ENCODE results near the gene TH.
"Not testable (repeated sequence)": the region's sequence is repeated elsewhere in the genome, so short reads cannot be mapped to it uniquely, and the experiment has no call there.

TH gene

GRCh38 chr11:2178055-2178773, 6.6 kb upstream of the TH start:
- not testable (repeated sequence) for DNase-seq (ENCODE audit: low spot score)

DNA sequence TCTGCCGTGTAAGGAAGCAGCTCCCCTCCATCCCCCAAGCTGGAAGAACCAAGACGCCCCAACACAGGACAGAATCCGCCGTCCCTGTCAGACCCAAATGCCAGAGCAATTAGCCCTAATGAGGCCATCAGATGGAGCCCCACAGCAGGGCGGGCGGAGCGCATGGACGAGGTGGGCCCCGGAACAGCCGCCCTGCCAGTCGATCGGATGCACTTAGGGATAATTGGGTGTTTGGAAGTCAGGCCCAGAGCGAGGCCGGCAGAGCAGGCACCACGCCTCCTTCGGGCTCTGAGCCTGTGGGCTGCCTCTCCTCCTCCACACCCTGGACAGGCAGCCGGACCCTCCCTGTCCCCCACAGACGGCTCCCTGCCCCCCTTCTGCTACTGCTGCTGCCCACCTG, 5.5 kb upstream of the TH start:
- DNase-seq (ENCODE audit: low spot score) = no peak

DNA sequence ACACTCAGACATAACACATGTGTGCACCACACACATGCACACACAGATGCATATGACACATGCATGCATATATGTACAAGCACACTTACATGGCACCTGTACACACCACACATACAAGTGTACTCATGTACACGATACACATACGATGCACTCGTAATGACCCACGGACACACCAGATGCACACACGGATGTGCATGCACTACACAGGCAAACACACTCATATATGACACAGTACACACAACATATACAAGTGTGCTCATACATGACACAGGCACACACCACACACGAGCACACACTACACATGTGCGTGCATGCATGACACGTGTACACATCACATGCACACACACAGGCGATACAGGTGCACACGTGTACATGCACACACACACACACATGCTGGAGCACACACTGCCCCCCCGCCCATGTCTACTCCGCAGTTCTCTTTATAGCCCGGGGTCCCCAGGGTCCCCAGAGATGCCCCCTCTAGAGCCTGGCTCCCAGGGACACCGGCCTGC, 4.8 kb upstream of the TH start:
- DNase-seq (ENCODE audit: low spot score) = no peak

DNA sequence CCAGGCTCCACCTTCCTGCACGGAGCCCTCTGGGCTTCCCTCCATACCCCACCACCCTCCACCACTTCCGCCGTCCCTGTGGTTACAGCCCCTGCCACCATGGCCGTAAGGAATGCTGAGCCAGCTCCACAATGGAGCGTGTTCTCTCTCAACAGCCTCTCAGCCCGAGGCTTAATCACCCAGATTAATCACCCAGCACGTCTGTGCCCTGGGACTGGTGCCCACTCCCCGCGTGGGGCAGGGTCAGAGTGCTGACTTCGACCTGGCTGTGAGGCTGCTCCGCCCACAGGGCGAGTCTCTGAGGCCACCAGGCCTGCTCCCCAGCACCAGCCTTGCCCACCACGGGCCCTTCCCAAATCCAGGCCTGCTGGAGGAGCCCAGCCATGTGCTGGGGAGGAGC, 4.0 kb upstream of the TH start:
- no peak for DNase-seq (ENCODE audit: low spot score)

DNA sequence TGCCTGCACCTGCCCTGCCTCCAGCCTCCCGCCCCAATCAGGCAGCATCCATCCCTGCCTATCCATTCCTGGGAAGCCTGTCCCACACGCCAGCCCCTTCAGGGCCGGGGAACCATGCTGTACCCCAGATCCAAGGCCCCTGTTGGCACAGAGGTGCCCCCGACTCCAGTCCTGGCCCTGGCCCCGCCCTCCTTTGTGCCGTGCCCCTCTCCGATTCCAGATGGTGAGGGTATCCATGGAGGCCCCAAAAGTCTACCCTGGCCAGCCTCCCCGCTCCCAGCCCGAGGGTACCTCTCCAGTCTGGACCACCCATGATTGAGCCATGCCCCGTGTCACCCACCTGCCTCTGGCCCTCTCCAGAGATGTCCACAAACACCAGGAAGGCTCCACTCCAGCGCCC, 2.7 kb upstream of the TH start:
- no peak for DNase-seq (ENCODE audit: low spot score)

DNA sequence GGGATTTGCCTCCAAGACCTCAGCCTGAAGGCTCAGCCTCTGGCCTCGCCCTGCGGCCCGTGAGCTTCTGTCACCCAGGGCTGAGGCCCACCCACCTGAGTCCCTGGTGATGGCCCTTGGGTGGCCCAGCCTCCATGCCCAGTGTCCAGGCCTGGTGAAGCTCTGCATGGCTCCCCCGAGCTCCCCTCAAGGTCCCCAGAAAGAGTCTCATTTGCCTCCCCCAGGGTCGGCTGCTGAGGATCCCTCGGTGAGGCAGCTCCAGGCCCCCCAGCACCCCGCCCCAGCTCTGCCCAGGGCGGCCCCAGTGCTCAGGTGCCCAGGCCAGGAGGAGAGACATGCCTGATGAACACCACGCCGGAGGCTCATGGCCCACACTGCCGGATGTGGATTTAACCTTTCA, 2.1 kb upstream of the TH start:
- DNase-seq (ENCODE audit: low spot score) = no peak

- DNase-seq (ENCODE audit: low spot score) = no peak
Observed at GRCh38 chr11:2173150-2173693, 1.6 kb upstream of the TH start.

DNA sequence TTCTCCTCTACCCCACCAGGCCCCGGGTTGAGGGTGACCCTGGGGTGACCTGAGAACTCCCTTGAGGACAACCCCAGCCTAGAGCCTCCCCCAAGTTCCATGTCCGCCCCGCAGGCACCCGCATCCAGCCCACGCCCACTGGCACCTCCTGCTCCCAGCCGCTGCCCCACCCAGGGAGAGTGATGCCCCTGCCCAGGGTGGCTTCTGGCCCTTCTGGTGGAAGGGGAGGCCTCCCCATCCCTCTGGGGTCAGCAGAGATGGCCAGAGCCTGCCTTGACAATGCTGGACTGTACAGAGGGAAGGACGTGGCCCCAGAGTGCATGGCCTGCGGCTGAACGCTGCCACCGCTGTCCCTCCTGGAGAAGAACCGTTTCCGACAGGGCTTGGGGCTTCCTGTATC, 1.1 kb upstream of the TH start:
- no peak for DNase-seq (ENCODE audit: low spot score)

DNA sequence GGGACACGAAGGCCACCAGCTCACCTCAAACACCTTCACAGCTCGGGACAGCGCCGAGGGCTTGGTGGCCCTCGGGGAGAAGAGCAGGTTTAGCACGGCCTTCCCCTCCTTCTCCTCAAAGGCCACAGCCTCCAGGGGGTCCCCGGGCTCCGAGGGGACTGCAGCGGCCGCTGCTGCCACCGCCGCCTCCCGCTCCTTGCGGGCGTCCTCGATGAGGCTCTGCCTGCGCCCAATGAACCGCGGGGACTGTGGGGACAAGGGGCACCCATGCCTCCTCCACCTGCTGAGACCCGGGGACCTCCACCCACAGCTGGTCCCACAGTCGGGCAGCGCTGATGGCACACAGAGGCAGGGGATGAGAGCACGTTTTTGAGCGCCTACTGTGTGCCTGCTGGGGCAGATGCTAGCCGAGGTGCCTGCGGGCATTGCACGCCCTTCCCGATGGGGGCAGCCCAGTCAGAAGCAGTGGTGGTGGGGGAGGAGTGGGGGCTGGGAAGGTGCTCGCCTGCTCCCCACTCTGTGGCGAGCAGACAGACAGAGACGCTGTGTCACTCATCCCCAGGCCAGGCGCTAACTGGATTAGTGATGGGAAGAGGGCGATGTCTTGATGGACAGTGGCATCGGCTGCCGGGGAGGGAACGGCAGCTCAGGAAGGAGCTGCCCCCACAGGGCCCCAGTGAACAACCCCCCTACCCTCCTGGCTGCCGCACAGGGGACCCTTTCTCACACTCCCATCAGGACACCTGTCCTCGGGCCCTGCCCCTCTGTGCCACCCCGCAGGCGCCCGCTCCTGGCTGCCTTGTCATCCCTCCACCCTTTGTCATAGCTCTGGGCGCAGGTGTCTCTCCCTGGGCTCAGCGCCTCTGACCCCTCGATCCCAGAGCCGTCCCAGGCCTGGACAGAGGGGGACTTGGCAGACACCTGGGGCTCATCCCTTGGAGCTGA, 1.7 kb downstream of the TH start:
- no peak for DNase-seq (ENCODE audit: low spot score)

- no peak for DNase-seq (ENCODE audit: low spot score)
Observed at GRCh38 chr11:2169005-2169378, 2.6 kb downstream of the TH start.

- no peak for DNase-seq (ENCODE audit: low spot score)
Observed at GRCh38 chr11:2168286-2169004, 3.2 kb downstream of the TH start.

- no peak for DNase-seq (ENCODE audit: low spot score)
Observed at GRCh38 chr11:2167141-2168045, 4.2 kb downstream of the TH start.

DNA sequence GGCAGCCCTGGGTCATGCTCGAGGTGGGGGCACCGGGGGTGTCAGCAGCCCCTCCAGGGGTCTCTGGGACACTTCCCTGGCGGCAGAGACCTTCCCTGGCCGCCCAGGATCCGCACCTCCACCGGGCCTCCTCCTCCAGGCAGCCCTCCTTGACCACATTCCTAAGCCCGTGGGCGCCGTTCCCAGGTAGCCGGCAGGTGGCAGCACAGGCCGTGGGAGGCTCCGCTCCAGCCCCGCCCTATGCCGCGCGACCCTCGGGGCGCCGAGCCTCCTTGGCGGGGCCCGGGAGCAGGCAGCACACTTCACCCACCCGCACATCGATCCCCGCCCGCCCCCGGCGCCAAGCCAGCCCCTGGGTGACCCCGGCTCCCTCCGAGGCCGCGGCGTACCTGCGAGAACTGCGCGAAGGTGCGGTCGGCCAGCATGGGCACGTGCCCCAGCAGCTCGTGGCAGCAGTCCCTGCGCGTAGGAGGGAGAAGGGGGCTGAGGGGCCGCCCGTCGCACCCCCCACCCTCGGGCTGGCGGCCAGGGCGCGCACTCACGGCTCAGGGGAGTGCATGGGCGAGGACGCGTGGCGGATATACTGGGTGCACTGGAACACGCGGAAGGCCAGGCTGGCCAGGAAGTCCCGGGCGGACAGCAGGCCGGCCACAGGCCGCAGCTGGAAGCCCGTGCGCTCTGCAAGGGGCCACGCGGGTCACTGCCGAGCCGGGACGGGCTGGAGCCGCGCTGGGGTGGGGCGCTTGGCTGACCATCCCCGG, 5.3 kb downstream of the TH start:
- DNase-seq (ENCODE audit: low spot score) = peak; percentile 33

DNA sequence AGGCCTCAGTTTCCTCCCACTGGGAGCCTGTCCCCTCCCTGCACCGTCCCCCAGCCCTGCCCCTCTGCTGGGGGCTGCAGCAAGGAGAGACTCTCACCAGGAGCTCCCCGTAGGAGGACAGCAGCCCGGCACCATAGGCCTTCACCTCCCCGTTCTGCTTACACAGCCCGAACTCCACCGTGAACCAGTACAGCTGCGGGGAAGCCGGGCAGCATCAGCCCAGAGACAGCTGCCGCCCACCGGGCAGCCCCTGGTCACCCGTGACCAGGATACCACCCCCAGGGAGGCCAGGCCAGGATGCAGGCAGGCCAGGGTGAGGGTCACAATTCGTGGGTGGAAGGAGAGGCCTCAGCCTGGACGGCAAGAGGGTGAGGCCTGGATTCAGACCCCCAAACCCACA, 6.0 kb downstream of the TH start:
- no peak for DNase-seq (ENCODE audit: low spot score)

- DNase-seq (ENCODE audit: low spot score) = no peak
Observed at GRCh38 chr11:2164861-2165555, 6.6 kb downstream of the TH start.

- DNase-seq (ENCODE audit: low spot score) = no peak
Observed at GRCh38 chr11:2164081-2164480, 7.5 kb downstream of the TH start.

DNA sequence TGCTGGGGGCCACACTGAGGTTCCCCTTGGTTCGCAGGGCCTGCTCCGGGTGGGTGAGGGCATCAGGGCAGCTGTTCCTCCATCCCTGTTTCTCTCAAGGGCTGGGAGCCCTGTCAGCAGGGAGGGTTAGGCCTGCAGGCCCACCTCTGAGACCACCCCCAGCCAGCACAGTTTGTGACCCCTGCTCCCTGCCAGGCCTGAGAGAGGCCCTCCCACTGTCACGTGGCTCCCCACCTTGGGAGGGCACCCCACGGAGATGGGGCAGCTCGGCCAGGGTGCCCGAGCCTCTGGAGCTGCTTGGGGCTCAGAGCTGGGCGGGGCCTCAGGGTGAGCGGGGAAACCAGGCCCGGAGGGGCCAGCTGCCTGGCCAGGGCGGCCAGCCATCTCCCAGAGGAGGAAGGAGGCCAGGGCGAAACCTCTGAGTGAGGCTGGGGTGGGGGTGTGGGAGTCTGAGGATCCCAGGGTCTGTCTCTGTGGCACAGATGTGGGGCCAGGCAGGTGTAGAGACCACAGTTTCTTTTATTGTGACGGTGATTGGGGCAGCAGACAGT, 8.1 kb downstream of the TH start:
- DNase-seq (ENCODE audit: low spot score) = no peak

DNA sequence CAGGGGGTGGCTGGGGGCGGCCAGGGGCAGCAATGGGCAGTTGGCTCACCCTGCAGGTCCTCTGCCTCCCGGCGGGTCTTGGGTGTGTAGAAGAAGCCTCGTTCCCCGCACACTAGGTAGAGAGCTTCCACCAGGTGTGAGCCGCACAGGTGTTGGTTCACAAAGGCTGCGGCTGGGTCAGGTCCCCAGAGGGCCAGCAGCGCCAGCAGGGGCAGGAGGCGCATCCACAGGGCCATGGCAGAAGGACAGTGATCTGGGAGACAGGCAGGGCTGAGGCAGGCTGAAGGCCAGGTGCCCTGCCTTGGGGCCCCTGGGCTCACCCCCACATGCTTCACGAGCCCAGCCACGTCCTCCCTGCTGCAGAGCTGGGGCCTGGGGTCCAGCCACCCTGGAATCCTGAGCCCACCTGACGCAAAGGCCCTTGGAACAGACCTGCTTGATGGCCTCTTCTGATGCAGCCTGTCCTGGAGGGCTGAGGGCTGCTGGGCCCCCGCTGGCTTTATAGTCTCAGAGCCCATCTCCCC, 10.8 kb downstream of the TH start, which contains the start of gene INS:
INS (minus strand) TSS at position 474 of the 524 bp plus-strand sequence; CDS start at position 236, 238 bp downstream.
- DNase-seq (ENCODE audit: low spot score) = no peak

Data from hematopoietic multipotent progenitor cell treated with erythropoietin and hydrocortisone succinate and interleukin-3 and kit ligand, for 15 days (in vitro differentiated cells).